Tibial artery (tissue), 4 donors: ENCODE measurements around the gene DRGX.

Source experiments
- DNase-seq, 2 donors: peaks; one replicate each; pipeline ENCODE4 v3.0.0-alpha.2; 2019
- H3K27ac ChIP-seq, 2 donors: fragments of 200-600 bp; sonication (generic) in 1 of 2; 1 replicate in 1 of 2; 2 replicates in 1 of 2; pipeline ENCODE4 v1.5.1; 2018 to 2019; ENCODE audit warnings: mild to moderate bottlenecking in 1 of 2
- H3K27me3 ChIP-seq, 2 donors: fragments of 200-600 bp; sonication (generic) in 1 of 2; one replicate each; pipeline versions ENCODE4 v1.5.1 to v1.6.0; 2016 to 2019
- H3K36me3 ChIP-seq, 3 donors: fragments of 200-600 bp; sonication (generic) in 2 of 3; one replicate each; pipeline ENCODE4 v1.5.1; 2016 to 2019; ENCODE audit warnings: mild to moderate bottlenecking in 2 of 3
- H3K4me1 ChIP-seq, 4 donors: fragments of 200-600 bp; sonication (generic) in 2 of 4; 1 replicate in 3 of 4; 2 replicates in 1 of 4; pipeline ENCODE4 v1.5.1; 2016 to 2019
- H3K4me3 ChIP-seq, 2 donors: fragments of 200-600 bp; sonication (generic) in 1 of 2; 1 replicate in 1 of 2; 2 replicates in 1 of 2; pipeline ENCODE4 v1.5.1; 2018 to 2019; ENCODE audit warnings: mild to moderate bottlenecking in 2 of 2
- H3K9me3 ChIP-seq, 3 donors: fragments of 200-600 bp; sonication (generic) in 1 of 3; one replicate each; pipeline ENCODE4 v1.5.1; 2016 to 2019
- CTCF ChIP-seq, 2 experiments: fragments of 200-600 bp in 1 of 2; fragments of 450-650 bp in 1 of 2; IDR thresholded peaks; one replicate each; pipeline ENCODE4 v1.5.1; 2017 to 2019; ENCODE audit warnings: antibody characterized with exemption in 2 of 2, mild to moderate bottlenecking in 1 of 2, moderate library complexity in 1 of 2
- intact Hi-C: fragments of 100-400 bp; cut with DNase I; formaldehyde crosslinking; loops from one replicate; pipeline ENCODE4 v1.15.0; 2023; ENCODE audit warnings: low total_unique reads

DRGX gene

GRCh38 chr10:49371967-49372366, 23.9 kb downstream of the DRGX start:
- Histone ChIP-seq H3K9me3 (no peaks in the 10 kb centered on the region), H3K4me1 (no peaks in the 10 kb centered on the region), H3K27me3 (peaks cover 0 to 24% of the 10 kb centered on the region in 2 donors), H3K36me3 (no peaks in the 10 kb centered on the region), H3K27ac (no peak overlapping the region), H3K4me3 (no peak overlapping the region)
- TF ChIP-seq CTCF (IDR thresholded peaks at IDR 0.05) = no peak
- intact Hi-C loops = no loop called here
- DNase-seq = no peak

GRCh38 chr10:49370326-49371100, 25.4 kb downstream of the DRGX start:
- H3K27me3 ChIP-seq = peaks cover 0 to 31% of the 10 kb centered on the region in 2 donors
- H3K4me3 ChIP-seq = no peak overlapping the region
- no peaks in the 10 kb centered on the region for H3K36me3 ChIP-seq
- no peak for DNase-seq
- TF ChIP-seq CTCF (IDR thresholded peaks at IDR 0.05) = no peak
- no peaks in the 10 kb centered on the region for H3K9me3 ChIP-seq
- no peaks in the 10 kb centered on the region for H3K4me1 ChIP-seq
- no peak overlapping the region for H3K27ac ChIP-seq
- intact Hi-C loops = no loop called here

GRCh38 chr10:49369216-49370162, 26.4 kb downstream of the DRGX start:
- H3K4me1 ChIP-seq = no peaks in the 10 kb centered on the region
- TF ChIP-seq CTCF (IDR thresholded peaks at IDR 0.05) = no peak
- intact Hi-C loops = no loop called here
- no peak overlapping the region for H3K27ac ChIP-seq
- H3K27me3 ChIP-seq = peaks cover 0 to 35% of the 10 kb centered on the region in 2 donors
- H3K9me3 ChIP-seq = no peaks in the 10 kb centered on the region
- H3K4me3 ChIP-seq = no peak overlapping the region
- no peaks in the 10 kb centered on the region for H3K36me3 ChIP-seq
- no peak for DNase-seq

GRCh38 chr10:49368256-49368655, 27.6 kb downstream of the DRGX start:
- intact Hi-C loops = no loop called here
- no peak for DNase-seq
- TF ChIP-seq CTCF (IDR thresholded peaks at IDR 0.05) = no peak

GRCh38 chr10:49367600-49367999, 28.3 kb downstream of the DRGX start:
- intact Hi-C loops = no loop called here
- TF ChIP-seq CTCF (IDR thresholded peaks at IDR 0.05) = no peak
- no peaks in the 10 kb centered on the region for H3K4me1 ChIP-seq
- H3K9me3 ChIP-seq = no peaks in the 10 kb centered on the region
- no peaks in the 10 kb centered on the region for H3K36me3 ChIP-seq
- no peak overlapping the region for H3K27ac ChIP-seq
- no peak overlapping the region for H3K4me3 ChIP-seq
- peaks cover 0 to 35% of the 10 kb centered on the region in 2 donors for H3K27me3 ChIP-seq
- no peak for DNase-seq

More at GRCh38 chr10:49368256-49368655, 27.6 kb downstream of the DRGX start:
- no peak overlapping the region for H3K4me3 ChIP-seq
- H3K27me3 ChIP-seq = peaks cover 0 to 35% of the 10 kb centered on the region in 2 donors
- no peak overlapping the region for H3K27ac ChIP-seq
- no peaks in the 10 kb centered on the region for H3K9me3 ChIP-seq
- no peaks in the 10 kb centered on the region for H3K4me1 ChIP-seq
- H3K36me3 ChIP-seq = no peaks in the 10 kb centered on the region
